Tongue (tissue), 2 donors: Measurements from ENCODE around the gene CPNE7. TPM values are rescaled to one million over a fixed set of nuclear protein-coding genes. Genes with fewer than 3 reads are reported as not detected.

Source experiments
- DNase-seq: peaks from one replicate; pipeline ENCODE4 v3.0.0-alpha.2; 2015
- total RNA-seq: library from RNA; depleted of rRNA; stranded (reverse); fragments of >200 nt; gene quantifications from one replicate; pipeline ENCODE4 v1.2.3, GENCODE V29; 2014

CPNE7 gene
- not detected for total RNA-seq

DNA sequence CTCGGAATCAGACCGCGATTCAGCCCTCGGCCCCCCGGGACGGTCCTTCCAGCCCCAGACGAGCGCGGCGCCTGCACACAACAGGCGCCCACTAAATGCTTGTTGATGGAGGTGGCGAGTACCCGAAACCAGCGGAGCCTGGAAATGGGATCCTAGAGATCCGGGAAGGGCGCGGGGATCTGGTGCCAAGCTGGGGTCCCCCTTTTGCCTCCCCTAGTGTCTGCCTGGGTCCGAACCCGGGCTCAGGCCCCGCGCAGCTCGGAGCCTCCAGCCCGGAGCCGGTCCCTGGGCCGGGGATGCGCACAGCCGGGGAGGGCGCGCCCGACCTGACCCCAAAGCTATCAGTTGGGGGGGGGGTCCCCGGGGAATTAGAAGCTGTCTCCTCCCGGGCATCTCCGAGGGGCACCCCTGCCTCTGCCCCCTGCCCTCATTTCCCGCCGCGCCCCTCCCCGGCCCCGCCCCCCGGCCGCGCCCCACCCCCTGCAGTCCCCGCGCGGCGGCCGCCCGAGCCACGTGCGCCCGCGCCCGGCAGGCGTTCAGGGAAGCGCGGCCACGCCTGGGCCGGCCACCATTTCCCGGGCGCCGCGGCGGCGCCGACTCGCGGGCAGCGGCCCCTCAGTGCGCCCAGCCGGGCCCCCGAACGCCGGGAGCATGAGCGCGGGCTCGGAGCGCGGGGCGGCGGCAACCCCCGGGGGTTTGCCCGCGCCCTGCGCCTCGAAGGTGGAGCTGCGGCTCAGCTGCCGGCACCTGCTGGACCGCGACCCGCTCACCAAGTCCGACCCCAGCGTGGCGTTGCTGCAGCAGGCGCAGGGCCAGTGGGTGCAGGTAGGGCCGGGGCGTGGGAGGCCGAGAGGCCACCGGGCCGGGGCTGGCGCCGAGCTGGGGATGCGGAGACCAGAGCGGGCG lies at the start of gene CPNE7:
Gene CPNE7 (plus strand): TSS at position 512 of the 906 bp plus-strand sequence. CDS start 140 bp downstream, at position 652.
- DNase-seq = no peak

DNA sequence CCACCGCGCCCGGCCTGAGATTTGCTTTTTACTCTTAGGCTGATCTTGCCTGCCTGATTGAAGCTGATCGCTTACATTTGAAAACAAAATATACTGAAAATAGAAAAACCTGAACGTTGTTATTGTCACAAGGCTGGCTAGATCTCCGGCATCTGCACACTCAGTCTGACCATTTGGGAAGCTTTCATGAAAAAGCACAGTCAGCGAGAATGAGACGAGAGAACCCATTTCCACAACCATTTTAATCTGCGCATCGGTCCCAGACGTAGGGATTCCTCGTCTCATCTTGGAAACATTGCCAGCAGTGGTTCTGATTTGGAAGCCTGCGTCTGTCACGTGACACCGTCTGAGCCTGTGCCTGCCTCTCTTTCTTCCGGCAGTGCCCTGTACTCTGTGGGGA lies 46.5 kb upstream of the CPNE7 start:
- DNase-seq = no peak

DNA sequence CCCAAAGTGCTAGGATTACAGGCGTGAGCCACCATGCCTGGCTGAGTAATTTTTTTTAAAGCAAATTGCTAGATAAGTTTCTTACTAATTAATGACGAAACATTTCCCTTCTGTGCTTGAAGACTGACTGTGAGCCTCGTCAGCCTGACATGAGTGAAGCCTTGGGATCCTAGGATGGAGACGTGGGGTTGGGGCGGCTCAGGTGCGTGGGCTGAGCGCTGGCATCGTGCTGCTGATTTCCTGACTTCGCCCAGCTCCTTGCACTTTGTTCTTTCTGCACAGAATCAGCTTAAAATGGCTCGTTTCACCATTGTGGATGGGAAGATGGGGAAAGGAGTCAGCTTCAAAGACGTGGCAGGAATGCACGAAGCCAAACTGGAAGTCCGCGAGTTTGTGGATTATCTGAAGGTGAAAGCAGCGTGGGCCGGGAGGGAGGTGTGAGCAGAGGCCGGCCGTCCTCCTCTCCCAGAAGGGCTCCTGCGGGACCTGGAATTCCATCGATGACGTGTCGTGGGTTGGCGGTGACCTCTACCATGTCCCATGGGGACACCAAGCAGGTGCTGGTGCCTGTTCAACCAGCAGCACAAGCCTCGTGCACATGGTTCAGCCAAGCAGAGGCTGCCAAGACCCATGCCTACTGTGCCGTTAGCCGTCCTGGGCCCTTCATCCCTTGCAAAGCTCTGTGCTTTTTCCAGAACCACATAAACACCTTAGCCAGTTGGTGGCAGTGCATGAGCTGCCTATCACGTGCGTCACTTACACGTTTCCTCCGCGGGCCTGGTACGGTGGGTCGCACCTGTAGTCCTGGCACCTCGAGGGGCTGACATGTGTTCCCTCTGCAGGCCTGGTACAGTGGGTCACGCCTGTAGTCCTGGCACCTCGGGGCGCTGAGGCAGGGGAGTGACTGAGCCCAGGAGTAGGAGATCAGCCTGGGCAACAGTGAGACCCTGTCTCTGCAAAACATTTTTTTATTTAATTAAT lies 44.9 kb upstream of the CPNE7 start:
- DNase-seq = no peak

DNA sequence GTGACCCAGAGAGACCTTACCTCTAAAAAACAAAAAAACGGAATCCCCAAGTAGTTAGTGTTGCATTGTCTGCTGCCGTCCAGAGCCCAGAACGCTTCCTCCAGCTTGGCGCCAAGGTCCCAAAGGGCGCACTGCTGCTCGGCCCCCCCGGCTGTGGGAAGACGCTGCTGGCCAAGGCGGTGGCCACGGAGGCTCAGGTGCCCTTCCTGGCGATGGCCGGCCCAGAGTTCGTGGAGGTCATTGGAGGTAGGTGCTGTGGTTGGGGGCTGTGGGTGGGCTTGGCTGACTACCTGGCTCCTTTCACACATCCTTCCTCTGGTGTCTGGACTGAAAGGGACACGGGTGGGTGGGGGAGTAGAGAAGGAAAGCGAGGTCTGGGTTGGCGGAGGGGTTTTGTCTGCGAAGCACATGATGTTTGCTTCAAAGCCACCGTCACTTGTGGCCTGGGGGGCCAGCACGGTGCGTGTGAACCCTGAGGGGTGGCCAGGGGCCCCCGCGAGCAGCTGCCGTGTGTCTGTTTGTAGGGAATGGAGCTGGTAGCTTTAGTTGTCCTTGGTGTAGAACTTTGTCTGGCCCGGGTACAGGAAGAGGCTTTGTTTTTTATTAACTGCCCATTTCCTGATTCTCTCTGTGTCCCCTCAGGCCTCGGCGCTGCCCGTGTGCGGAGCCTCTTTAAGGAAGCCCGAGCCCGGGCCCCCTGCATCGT lies 43.6 kb upstream of the CPNE7 start:
- no peak for DNase-seq

DNA sequence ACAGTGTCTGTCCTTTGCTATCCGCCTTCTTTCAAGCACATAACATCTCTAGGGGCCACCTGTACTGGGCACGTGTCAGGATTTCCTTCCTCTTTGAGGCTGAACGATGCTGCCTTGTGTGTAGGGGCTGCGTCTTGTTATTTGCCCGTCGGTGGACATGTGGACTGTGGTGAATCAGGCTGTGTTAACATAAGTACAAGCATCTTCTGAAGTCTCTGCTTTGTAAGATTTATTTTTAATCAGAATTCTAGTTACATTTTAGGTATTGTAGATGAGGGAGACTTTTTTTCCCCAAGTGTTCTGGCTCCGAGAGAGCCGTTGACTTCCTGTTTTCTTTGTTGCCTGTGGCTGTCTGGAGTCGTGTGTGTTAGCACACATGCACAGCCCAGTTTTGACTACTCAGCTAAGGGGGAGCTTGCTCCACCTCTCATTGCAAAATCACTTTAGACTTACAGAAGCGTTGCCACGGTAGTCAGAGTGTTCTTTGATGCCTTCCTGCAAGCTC lies 41.3 kb upstream of the CPNE7 start:
- DNase-seq = peak; percentile 17

DNA sequence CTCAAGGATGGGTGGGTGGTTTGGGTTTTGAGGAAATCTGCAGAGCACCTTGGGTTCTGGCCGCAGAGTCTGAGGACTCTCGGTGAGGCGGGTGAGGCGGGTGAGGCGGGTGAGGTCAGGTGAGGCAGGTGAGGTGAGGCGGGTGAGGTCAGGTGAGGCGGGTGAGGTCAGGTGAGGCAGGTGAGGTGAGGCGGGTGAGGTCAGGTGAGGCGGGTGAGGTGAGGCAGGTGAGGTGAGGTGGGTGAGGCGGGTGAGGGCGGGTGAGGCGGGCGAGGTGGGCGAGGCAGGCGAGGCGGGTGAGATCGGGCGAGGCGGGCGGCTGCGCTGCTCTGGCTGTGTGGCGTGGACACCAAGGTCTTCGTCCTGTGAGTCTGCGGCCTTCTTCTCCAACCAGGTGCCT lies 39.2 kb upstream of the CPNE7 start:
- no peak for DNase-seq

DNA sequence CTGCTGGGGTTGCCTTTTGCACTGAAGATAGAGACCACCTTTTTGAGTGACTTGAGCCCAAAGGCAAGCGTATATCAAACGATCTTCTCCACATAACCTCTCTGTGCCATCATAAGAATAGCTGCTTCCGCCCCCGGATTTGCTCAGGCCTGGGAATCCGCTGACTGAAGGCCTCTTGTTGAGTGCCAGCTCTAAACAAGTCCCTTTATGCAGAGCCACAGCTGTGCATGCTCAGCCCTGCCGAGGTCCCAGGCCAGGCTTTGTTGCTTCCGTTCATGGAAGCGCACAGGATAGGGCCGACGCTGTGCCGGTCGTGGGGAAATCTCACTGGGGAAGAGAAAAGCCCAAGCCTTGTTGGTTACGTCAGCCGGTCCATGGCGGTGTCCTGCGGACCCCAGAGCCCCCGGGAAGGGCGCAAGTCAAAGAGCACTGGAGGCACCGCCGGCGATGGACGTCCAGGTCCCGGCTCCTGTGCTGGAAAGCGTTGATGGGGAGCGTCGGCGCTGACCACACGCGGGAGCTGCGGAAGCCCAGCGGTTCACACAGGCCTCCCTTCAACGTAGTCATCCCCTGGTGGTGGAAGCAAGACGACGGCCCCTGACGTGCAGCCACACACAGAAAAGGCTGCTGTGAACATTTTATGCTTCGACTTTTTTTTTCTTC lies 38.5 kb upstream of the CPNE7 start:
- DNase-seq = peak; percentile 21

DNA sequence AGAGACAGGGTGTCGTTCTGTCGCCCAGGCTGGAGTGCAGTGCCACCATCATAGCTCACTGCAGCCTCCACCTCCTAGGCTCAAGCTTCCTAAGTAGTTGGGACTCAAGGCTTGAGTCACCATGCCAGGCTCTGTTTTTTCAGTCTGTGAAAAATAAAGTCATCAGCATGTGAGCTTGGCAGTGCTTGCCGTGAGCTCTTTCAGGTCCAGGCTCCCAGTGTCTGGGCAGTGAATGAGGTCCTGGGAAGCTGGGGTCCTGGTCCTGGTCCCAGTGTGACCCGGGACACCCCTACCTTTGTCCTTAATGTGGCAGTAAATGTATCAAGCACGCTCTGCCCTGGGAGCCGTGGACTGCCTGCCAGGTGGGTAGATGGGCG lies 38.0 kb upstream of the CPNE7 start:
- no peak for DNase-seq

DNA sequence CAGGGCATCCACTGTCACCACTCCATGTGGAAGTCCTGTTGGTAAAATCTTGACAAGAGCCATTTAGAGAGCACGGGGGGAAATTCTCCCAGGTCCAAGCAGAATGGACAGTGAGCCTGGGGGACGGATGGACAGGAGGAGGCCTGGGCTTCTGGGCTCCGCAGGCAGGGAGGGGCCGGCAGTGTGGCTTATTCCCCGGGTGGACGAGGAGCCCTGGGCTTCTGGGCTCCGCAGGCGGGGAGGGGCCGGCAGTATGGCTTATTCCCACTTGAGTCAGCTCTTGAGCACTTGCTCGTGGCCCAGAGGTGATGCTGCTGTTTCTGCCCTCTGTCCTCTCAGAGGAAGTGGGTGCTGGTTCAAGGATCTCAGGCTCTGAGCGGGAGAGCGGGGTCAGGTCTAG lies 37.3 kb upstream of the CPNE7 start:
- DNase-seq = no peak

DNA sequence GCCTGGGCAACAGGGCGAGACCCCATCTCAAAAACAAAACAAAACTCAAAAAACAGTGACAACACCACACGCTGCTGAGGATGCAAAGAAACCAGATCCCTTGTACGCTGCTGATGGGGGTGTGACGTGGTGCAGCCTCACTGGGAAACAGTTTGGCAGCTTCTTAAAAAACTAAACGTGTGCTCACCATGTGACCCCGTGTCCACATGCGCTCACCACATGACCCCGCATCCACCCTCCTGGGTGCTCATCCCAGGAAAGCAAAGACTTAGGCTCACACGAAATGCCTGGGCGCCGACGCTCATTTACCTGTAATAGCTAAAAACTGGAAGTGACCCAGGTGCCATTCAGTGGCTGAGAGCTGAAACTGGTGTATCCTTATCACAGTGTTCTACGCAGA lies 35.0 kb upstream of the CPNE7 start:
- DNase-seq = no peak

DNA sequence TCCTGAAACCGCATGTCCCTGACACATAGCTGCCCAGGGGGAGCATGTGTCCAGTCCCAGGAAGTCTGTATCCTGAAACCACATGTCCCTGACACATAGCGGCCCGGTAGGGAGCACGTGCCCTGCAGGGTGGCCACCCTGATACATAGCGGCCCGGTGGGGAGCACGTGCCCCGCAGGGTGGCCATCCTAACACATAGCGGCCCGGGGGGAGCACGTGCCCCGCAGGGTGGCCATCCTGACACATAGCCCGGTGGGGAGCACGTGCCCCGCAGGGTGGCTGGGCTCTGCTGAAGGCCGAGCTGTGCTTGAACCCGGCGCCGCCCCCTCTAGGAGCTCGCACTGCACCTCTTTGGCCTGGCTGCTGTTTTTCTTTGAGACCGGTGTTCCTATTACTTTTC lies 33.8 kb upstream of the CPNE7 start:
- DNase-seq = no peak

DNA sequence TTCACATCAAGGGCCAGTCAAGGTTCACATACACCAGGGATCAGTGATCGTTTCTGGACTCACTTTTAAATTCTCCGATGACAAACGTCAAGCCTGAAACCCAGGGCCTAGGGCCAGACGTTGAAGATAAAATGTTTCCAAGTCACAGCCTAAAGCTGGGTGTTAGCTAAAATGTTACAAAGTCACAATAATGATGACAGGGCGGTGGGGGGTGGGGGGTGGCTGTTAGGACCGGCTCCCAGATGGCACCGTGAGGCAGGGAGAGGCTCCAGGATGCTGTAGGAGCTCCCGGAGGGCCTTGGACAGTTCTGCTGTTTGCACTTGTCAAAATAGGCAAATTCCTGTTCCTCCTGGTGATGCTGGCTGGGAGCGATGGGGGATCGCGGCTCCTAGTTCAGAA lies 31.4 kb upstream of the CPNE7 start:
- no peak for DNase-seq

DNA sequence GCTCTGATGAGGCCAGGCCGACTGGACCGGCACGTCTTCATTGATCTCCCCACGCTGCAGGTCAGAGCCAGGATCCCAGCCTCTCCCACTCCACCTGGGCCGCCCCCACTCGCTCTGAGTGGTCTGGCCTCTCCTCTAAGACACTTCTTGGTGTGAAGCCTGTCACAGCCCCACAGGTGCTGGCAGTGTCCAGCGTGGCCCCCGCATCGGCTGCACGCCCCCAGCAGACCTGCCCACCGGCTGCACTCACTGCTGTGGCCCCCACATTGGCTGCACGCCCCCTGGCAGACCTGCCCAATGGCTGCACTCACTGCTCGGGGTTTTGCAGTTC lies 30.9 kb upstream of the CPNE7 start:
- DNase-seq = no peak

DNA sequence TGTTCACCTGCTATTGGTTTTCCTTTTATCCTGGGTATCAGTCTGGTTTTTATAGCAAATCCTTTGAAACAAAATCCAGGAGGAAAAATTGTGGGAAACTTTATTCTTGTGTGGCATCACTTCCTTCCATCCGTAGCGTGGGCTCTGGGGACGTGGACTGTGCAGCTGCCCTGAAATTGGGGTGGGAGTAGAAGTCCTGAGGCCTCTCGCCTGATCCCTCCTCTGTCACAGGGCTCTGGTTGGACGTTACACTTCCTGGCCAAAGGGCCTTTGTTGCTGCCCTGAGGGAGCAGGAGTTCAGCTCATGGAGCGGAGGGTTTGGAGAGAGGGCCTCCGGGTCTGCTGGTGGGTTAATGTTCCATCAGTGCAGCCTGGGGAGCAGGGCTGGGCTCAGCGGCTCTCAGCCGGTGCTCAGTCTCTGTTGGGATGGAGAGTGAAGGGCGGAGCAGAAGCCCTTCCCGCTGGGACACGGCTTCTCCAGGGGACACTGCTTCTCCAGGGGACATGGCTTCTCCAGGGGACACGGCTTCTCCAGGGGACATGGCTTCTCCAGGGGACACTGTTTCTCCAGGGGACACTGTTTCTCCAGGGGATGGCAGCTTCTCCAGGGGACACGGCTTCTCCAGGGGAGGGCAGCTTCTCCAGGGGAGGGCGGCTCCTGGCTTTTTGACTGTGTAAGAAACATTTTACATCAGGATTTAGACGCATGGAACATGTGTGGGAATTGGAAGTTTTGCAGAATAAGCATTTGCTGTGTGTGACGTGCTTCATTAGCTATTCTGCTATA lies 30.3 kb upstream of the CPNE7 start:
- no peak for DNase-seq

DNA sequence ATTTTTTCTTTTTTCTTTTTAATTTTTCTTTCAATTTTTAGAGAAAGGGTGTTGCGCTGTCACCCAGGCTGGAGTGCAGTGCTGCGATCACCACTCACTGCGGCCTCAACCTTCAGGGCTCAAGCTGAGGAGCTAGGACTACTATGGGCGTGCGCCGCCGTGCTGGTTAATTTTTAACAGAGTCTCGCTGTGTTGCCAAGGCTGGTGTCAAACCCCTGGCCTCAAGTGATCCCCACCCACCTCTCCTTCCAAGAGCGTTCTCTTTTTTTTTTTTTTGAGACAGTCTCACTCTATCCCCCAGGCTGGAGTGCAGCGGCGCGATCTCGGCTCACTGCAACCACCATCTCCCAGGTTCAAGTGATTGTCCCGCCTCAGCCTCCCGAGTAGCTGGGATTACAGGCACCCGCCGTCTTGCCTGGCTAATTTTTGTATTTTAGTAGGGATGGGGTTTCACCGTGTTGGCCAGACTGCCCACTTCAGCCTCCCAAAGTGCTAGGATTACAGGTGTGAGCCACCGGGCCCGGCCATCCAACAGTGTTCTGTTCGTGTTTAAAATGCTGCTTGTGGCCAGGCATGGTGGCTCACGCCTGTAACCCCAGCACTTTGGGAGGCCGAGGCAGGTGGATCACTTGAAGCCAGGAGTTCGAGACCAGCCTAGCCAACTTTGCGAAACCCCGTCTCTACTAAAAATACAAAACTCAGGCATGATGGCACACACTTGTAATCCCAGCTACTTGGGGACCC lies 29.6 kb upstream of the CPNE7 start:
- DNase-seq = no peak

DNA sequence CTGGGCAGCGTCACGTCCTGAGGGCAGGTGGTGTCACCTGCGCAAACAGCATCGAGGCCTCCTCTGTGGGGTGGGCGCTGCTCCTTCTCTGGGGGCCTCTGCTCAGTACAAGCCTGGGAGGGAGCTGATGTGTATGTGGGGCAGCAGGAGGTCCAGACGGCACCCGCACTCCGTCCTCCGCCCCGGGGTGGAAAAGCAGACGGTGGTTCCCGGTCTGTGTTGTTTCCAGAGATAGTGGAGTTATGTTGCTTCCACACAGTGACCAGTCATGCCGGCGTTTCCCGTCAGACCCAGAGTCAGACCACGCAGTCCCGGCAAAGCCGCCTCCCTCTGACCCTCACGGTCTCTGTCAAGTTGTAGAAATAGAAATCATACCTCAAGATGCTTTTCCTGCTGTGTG lies 28.8 kb upstream of the CPNE7 start:
- DNase-seq = no peak

DNA sequence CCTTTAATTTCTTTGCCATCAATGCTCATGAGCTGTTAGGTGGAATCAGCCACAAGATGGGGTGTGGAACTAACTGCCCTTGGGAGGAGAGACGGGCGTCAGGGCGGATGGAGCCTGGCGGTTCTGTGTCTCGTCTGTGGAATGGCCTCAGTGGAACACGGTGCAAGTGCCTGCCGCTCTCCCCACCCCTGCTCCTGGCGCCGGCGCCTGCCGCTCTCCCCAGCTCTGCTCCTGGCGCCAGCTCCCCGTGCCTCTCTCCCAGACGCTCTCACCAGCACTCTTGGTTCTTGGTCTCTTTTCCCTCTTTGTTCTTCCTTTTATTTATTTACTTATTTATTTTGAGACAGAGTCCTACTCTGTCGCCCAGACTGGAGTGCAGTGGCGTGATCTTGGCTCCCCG lies 28.3 kb upstream of the CPNE7 start:
- no peak for DNase-seq

DNA sequence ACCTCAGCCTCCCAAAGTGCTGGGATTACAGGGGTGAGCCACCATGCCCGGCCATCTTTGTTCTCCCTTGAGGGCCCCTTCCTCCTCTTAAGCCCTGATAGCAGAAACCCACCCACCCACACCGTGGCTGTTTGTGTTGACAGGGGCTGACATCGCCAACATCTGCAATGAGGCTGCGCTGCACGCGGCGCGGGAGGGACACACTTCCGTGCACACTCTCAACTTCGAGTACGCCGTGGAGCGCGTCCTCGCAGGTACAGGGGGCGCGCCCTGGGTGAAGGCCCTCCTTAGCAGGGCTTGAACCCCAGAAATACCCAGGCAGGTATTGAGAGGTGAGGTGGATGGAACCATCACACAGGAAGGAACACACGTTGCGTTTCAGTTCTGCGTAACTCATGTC lies 27.7 kb upstream of the CPNE7 start:
- DNase-seq = no peak

DNA sequence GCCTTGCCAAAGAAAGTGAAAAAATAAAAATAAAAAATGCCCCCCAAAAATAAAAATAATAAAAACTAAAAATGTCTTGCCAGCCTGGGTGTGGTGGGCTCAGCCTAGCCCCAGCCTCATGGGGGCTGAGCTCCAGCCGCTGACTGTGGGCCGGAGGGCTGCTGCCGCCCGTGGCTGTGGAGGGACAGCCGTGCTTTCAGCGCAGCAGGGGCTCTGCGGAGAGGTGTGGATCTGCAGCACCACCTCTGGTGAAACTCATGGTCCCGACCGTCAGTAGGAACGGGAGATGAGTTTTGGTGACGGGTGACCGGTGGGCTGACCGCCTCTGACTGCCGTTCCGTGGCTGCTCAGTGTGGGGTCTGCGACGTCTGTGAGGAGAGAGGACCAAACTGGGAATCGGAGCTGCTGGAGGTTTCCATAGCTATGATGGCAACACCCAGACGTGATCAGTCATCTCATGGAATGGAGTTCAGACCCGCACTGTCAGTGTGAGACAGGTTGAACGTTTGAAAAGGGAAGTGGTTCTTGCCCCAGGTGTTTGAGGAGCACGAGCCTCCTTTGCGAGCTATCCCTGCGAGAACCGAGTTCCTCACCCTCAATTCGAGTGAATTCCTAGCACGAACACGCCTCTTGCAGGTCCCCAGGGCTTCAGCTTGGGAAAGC lies 27.1 kb upstream of the CPNE7 start:
- DNase-seq = no peak
